Fibroblast of skin of scalp (primary cell): ENCODE data around the gene MINK1.
"Not testable (repeated sequence)": the region's sequence is repeated elsewhere in the genome, so short reads cannot be mapped to it uniquely, and the experiment has no call there.

Source experiments
- DNase-seq: peaks from one replicate; pipeline ENCODE4 v3.0.0-alpha.2; 2013

The MINK1 gene

DNA sequence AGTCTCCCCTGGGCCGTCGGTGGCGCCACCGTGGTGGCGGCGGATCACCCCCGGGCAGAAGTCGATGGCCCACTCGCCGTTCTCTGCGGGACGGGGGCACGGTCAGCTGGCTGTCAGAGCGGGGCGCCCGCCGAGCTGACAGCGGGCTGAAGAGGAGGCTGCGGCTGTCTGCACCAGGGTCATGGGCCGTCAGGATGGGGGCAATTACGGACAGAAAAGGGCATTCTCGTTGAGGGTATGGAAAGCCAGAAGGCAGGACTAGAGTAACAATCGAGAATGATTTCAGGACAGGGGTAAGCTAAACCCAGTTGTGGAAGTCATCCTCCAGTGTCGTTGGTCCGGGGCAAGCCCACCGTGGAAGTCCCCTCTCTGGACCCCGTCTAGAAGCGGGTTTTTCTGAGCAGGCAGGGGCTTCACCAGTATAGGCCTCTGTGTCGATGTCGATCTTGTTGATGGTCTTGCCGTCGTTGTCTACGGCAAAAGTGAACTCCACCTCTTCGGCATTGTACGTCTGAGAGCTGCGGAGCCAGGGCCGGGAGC, 68.0 kb downstream of the MINK1 start:
- DNase-seq, result no peak

DNA sequence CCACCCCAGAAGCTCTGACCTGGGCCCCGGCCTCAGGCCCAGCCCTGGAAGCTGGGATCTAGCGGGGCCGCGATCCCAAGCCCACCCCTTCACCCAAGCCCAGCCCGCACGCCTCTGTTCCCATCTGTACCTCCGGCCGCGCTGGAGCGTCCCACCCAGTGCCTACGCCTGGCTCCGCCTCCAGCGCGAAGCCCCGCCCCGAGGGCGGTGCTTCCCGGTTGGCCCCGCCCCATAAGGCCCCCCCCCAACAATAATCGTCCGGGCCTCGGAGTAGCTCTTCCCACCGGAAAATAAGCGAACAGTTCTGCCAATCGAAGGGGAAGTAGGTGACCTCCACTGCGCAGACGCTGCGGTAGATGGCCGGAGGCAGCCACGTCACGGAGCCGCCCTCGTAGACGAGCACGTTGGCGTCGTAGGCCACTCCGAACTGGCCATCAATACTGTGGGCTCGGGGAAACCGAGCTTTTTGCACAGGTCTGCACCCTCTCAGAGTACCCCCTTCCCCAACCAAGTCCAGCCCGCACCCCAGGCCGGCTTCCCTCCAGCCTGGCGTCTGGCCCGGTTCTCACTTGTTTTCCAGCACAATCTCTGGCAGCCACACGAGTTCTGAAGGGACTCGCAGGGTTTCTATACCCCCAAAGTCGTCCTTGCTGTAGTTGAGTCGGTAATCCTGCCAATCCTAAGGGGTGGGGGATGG, 68.7 kb downstream of the MINK1 start:
- no peak for DNase-seq

DNA sequence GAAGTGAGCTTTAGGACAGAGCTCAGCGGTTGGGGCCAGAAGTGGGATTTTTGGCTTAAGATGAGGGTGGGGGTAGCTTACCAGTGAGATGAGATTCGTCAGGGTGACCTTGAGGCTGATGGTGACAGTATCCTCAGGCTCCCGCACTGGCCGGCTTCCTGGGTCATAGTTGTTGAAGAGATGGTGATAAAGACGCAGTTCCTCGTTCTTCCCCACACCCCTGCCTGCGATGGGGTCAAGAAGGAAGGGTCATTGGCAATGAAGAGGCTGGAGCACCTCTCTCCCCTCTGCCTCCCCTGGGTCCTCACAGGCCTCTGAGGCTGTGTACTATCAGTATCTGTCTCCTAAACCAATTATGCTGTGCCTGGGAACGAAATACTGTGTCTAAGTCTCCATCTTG, 69.4 kb downstream of the MINK1 start:
- DNase-seq, result no peak

DNA sequence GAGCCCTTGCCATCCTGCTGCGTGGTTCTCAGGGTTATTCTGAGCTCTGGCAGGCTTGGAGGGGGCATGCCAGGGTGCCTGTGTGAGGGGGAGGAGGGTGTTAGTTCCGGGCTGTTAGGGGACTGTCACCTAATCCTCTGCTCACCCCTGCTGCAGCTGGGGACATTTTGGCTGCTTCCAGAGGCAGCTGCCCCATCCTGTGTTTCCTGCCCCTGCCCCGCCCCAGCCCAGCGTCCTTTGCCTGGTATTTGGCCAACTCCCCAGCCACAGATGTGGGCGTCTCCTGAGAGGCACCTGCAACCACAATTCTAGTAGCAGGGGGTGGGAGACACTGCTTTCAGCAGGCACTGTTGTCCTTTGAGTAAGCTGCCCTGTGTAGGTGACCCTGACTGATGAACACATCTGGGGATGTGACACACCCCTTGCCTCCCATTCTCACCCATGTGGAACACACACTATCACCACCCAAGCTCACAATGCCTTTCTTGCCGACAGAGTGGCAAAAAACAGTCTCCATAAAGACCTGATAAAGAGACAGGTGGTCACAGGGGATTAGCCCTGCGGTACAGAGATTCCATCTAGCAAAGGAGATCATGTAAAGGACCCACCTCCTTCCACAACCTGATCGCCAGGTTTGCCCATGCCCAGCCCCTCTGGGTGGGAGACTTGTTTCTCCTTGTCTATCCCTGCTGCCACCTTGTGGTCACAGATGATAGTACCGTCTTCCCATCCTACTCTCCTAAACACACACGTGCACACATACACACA, 70.1 kb downstream of the MINK1 start, which contains the start of gene CHRNE:
Gene CHRNE (minus strand): TSS at position 48 of the 768 bp plus-strand sequence. CDS start 35 bp downstream, at position 13.
- peak; percentile 65 for DNase-seq

DNA sequence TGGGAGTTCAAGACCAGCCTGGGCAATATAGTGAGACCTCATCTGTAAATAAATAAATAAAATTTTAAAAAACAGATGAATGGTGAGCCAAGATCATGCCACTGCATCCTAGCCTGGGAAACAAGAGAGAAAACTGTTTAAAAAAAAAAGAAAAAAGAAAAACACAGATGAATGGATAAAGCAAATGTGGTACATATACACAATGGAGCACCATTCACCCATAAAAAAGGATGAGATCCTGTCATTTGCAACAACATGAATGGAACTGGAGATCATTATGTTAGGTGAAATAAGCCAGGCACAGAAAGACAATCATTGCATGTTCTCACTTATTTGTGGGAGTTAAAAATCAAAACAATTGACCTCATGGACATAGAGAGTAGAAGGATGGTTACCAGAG, 73.5 kb downstream of the MINK1 start:
- not testable (repeated sequence) for DNase-seq

DNA sequence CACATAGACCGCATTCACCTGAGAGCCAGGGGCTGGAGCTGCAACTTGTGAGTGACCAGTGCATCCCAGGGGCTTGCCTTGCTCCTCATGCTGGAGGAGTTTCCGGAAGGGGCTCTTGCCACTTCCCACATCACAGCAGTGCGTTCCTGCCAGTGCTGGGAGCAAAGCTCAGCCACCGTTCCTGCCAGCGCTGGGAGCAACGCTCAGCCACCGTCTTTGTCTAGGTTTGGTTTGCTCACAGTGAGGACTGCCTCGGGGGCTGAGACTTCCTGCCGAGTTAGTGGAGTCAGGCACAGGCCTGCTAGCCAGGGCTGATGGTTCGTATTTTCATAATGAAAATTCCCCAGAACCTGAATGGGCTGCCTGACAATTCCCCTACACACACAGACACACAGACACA, 75.2 kb downstream of the MINK1 start:
- DNase-seq, result peak; percentile 18

DNA sequence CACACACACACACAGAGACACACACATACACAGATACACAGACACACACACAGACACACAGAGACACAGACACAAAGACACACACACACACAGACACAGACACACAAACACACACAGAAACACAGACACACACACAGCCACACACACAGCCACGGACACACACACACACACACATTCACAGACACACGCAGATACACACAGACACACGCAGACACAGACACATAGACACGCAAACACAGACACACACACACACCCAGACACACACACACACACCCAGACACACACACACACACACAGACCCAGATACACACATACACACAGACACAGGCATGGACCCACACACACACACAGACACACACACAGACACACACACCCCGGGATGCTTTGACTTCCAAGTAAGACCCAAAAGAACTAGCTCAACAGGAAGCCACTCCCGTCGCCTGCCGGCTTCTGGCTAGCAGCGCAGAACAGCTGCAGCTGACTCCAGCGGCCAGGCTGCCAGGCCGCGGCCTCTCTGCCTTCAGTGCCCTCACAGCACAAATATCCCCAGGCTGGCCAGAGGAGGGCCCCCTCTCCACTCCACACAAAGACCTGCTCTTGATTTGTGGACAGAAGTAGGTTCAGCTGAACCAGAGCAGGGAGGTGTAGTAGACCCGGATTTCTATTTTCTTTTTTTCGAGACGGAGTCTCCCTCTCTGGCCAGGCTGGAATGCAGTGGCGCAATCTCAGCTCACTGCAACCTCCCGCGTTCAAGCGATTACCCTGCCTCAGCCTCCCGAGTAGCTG, 75.8 kb downstream of the MINK1 start:
- DNase-seq, result peak; percentile 91

DNA sequence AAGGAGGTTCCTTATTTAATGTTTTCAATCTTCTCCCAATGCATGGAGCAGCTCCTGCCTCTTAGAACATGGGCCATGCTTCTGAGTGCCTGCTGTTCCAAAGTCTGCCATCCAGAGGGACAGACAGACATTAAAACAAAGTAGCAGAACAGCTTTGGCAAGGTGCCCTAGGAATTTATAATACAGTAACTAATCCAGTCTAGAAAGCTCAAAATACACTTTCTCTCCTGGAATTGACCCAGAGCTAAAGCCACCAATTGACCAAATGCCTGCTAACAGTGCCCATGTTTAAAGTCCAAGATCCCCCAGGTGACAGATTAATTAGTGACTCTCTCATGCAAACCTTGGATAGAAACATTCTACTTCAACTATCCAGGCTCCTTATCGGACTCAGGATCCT, 80.9 kb downstream of the MINK1 start:
- peak; percentile 31 for DNase-seq

DNA sequence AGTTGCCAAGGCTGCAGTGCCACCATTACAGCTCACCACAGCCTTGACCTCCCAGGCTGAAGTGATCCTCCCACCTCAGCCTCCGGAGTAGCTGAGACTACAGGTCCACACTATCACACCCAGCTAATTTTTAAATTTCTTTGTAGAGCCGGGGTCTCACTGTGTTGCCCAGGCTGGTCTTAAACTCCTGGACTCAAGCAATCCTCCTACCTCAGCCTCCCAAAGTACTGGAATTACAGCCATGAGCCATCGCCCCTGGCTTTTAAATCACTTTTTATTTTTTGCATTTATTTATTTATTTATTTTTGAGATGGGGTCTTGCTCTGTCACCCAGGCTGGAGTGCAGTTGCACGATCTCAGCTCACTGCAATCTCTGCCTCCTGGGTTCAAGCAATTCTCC, 81.4 kb downstream of the MINK1 start:
- DNase-seq, result not testable (repeated sequence)

DNA sequence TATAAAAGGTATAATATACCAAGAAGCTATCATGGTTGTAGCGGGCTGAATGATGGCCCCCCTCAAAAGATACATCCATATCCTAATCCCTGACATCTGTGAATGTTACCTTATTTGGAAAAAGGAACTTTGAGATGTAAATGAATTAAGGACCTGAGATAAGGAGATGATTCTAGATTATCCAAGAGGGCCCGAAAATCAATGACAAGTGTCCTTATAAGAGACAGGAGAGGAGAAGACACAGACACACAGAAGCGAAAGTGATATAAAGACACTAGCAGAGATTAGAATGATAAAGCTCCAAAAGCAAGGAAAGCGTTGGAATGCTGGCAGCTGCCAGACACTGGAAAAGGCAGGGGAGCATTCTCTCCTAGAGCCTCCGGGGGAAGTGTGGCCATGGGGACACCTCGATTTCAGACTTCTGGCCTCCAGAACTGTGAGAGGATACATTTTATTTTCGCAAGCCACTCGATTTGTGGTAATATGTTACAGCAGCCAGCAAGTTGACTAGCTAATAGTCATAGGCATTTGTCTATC, 86.4 kb downstream of the MINK1 start:
- DNase-seq, result no peak

DNA sequence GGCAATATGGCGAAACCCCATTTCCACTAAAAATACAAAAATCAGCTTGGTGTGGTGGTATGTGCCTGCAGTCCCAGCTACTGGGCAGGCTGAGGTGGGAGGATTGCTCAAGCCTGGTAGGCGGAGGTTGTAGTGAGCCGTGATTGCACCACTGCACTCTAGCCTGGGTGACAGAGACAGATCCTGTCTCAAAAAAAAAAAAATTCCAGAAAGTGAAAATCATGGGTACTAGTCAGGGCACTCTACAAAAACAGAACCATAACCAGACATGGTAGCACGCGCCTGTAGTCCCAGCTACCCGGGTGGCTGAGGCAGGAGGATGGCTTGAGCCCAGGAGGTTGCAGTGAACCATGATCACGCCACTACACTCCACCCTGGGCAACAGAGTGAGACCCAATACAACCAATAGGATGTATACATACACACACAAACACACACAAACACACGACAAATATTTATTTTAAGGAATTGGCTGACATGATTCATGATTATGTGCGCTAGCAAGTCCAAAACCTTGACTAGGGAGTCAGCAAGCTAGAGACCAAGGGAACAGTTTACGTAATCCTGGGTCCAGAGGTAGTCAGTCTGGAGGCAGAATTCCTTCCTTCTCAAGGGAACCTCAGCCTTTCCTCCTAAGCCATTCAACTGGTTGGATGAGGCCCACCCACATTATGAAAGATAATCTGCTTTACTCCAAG, 87.4 kb downstream of the MINK1 start:
- DNase-seq, result no peak

DNA sequence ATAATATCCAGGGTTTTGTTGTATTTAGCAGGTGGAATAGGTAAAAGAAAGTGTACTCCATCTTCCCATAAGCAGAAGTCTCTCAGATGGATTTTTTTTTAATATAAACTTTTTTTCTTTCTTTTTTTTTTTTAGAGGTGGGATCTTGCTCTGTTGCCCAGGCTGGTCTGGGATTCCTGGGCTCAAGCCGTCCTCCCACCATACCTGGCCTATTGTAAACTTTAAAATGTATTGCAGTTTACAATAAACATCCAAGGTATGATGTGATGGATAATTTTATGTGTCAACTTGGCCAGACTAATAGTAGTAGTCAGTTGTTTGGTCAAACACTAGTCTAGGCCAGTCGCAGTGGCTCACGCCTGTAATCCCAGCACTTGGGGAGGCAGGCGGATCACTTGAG, 88.2 kb downstream of the MINK1 start:
- DNase-seq, result no peak

DNA sequence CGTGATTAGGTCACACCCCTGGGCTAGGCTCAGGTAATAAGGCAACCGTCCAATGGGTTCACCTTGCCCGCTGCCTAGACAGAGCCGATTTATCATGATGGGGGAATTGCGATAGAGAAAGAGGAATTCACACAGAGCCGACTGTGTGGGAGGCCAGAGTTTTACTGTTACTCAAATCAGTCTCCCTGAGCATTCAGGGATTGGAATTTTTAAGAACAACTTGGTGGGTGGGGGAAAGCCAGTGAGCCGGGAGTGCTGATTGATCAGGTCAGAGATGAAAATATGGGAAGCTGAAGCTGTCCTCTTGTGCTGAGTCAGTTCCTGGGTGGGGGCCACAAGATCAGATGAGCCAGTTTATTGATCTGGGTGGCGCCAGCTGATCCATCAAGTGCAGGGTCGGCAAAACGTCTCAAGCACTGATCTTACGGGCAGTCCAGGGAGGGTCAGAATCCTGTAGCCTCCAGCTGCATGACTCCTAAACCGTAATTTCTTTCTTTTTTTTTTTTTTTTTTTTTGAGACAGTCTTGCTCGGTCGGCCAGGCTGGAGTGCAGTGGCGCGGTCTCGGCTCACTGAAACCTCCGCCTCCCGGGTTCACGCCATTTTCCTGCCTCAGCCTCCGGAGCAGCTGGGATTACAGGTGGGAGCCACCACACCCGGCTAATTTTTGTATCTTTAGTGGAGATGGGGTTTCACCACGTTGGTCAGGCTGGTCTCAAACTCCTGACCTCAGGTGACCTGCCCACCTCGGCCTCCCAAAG, 93.6 kb downstream of the MINK1 start:
- DNase-seq, result not testable (repeated sequence)

DNA sequence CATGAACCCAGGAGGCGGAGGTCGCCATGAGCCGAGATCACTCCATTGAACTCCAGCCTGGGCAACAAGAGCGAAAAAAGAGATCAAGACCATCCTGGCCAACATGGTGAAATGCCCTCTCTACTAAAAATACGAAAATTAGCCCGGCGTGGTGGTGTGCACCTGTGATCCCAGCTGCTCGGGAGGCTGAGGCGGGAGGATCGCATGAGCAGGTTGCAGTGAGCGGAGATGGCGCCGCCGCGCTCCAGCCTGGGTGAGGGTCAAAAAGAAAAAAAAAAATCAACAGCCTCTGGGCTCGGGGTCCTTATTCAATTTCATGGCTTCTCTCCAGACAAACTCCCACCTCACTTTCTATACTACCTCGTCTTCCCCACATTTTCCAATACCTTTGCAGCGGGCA, 95.7 kb downstream of the MINK1 start:
- DNase-seq, result no peak

DNA sequence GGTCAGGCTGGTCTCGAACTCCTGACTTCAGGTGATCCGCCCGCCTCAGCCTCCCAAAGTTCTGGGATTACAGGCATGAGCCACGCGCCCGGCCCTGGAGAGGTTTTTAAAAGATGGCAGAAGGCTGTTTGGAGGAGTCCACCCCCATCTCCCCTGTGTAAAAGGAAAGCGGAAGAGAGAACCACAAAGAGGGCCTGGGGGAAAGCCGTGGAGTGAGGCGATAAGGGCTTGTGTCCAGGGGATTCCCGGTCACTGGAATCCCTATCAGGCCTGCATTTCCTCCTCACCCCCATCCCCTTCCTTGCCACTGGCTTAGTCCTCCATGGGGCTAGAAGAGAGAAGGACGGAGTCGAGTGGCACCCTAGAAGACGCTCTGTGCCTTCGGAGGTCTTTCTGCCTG, 98.8 kb downstream of the MINK1 start, which contains the start of gene GP1BA:
Gene GP1BA (plus strand): TSS at position 315 of the 400 bp plus-strand sequence. CDS start 328 bp downstream, outside the sequence.
- DNase-seq, result no peak

DNA sequence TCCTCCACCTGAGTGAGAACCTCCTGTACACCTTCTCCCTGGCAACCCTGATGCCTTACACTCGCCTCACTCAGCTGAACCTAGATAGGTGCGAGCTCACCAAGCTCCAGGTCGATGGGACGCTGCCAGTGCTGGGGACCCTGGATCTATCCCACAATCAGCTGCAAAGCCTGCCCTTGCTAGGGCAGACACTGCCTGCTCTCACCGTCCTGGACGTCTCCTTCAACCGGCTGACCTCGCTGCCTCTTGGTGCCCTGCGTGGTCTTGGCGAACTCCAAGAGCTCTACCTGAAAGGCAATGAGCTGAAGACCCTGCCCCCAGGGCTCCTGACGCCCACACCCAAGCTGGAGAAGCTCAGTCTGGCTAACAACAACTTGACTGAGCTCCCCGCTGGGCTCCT, 99.6 kb downstream of the MINK1 start:
- no peak for DNase-seq

DNA sequence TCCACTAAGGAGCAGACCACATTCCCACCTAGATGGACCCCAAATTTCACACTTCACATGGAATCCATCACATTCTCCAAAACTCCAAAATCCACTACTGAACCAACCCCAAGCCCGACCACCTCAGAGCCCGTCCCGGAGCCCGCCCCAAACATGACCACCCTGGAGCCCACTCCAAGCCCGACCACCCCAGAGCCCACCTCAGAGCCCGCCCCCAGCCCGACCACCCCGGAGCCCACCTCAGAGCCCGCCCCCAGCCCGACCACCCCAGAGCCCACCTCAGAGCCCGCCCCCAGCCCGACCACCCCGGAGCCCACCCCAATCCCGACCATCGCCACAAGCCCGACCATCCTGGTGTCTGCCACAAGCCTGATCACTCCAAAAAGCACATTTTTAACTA, 100.5 kb downstream of the MINK1 start:
- no peak for DNase-seq

DNA sequence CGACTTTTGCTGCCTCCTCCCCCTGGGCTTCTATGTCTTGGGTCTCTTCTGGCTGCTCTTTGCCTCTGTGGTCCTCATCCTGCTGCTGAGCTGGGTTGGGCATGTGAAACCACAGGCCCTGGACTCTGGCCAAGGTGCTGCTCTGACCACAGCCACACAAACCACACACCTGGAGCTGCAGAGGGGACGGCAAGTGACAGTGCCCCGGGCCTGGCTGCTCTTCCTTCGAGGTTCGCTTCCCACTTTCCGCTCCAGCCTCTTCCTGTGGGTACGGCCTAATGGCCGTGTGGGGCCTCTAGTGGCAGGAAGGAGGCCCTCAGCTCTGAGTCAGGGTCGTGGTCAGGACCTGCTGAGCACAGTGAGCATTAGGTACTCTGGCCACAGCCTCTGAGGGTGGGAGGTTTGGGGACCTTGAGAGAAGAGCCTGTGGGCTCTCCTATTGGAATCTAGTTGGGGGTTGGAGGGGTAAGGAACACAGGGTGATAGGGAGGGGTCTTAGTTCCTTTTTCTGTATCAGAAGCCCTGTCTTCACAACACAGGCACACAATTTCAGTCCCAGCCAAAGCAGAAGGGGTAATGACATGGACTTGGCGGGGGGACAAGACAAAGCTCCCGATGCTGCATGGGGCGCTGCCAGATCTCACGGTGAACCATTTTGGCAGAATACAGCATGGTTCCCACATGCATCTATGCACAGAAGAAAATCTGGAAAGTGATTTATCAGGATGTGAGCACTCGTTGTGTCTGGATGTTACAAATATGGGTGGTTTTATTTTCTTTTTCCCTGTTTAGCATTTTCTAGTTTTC, 101.2 kb downstream of the MINK1 start:
- peak; percentile 53 for DNase-seq

DNA sequence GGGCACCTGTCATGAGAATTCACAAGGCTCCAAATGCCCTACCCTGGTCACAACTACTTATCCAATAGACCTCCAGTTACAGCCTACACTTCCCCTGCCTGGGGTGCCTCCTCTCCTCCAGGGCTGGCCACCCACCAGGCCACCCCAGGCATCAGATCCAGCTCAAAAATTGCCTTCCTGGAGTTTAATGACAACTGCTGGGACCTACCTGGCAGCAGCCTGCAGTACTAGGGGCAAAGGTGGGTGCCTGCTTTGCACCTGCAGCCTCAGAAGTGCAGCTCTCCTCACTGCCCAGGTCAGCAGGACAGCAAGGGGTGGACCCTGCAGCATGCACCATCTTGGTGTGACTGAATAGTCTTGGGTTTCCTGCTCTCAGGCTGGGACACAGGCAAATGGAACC, 102.5 kb downstream of the MINK1 start:
- no peak for DNase-seq

DNA sequence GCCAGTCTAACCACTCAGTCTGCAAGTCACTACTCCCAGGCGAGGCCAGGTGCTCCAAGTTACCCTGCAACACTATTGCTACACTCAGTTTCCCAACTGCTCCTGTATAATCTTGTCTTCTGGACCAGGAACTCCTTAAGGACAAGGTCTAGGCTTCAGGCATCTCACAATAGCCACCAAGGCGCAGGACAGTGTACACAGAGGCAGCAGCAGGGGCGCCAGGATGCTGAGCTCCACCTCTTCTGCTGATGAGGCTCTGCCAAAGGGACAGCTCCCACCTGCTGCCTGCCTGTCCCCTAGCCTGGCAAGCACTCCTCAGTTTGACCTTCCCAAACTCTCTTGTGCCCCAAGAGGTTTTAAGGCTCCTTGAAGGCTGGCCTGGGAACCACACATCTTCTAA, 103.3 kb downstream of the MINK1 start:
- no peak for DNase-seq
